Loucy (cell line): ENCODE measurements around the gene MEAK7.

Experiments
- EZH2phosphoT487 ChIP-seq: fragments of 200-600 bp; IDR thresholded peaks from 2 replicates; pipeline ENCODE4 v1.6.1; 2018; ENCODE audit warnings: antibody characterized with exemption, mild to moderate bottlenecking, moderate library complexity, borderline replicate concordance
- TF ChIP-seq, protein P1 (sequence below): fragments of 200-600 bp; sonication (generic); conservative IDR thresholded peaks from 2 replicates; pipeline ENCODE4 v1.5.1; 2014; ENCODE audit warnings: mild to moderate bottlenecking, antibody characterized with exemption, low read length

DNA sequence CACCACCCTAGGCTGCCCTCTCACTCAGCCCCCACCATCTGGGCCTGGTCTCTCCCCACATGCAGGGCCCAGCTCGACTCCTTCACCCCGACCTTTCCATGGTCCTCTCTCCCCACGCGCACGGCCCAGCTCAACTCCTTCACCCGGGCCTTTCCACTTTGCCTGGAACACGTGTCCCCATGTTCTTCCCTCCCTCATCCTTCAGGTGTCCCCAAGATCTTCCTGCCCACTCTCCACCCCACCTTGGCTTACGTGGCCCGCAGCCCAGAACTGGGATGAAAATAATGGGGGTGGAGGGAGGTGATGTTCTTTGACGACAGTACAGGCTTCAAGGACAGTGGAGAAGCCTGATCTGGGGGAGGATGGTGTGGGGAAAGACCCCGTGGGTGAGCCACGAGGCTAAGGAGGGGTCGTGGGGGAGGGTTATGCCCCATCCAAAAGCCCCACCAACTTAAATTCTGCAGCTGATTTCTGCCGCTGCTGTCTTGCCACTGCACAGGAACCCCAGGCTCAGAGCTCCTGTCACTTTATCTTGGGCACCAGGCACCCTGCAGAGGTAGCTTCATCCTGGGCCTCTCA lies 9.9 kb upstream of the MEAK7 start:
- TF ChIP-seq, protein P1, sequence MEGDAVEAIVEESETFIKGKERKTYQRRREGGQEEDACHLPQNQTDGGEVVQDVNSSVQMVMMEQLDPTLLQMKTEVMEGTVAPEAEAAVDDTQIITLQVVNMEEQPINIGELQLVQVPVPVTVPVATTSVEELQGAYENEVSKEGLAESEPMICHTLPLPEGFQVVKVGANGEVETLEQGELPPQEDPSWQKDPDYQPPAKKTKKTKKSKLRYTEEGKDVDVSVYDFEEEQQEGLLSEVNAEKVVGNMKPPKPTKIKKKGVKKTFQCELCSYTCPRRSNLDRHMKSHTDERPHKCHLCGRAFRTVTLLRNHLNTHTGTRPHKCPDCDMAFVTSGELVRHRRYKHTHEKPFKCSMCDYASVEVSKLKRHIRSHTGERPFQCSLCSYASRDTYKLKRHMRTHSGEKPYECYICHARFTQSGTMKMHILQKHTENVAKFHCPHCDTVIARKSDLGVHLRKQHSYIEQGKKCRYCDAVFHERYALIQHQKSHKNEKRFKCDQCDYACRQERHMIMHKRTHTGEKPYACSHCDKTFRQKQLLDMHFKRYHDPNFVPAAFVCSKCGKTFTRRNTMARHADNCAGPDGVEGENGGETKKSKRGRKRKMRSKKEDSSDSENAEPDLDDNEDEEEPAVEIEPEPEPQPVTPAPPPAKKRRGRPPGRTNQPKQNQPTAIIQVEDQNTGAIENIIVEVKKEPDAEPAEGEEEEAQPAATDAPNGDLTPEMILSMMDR = no peak
- TF ChIP-seq EZH2phosphoT487 = no peak
